Bone marrow (tissue), 2 donors: Measurements from ENCODE around the gene RNU6-9.
A peak's percentile ranks its signal among the peaks of the same experiment; 100 is the strongest.

Experiments
- DNase-seq, 2 donors: peaks; one replicate each; lab custom pipeline; 2025; lab: John Stamatoyannopoulos, UW

Gene RNU6-9

GRCh38 chr19:919199-920050, 26.1 kb downstream of the RNU6-9 start:
- DNase-seq: no peak

GRCh38 chr19:920051-920864, 27.0 kb downstream of the RNU6-9 start:
- DNase-seq: no peak

- DNase-seq: no peak
Observed at GRCh38 chr19:924553-925086, 31.3 kb downstream of the RNU6-9 start.

GRCh38 chr19:925087-925525, 31.8 kb downstream of the RNU6-9 start:
- DNase-seq: peak in 1 of 2 donors; percentile 35

GRCh38 chr19:925526-926322, 32.4 kb downstream of the RNU6-9 start, which contains the start of gene ARID3A:
Gene ARID3A (plus strand): TSS chr19:926035. CDS start chr19:929529, 3,494 bp downstream.
- peak; percentile 64 to 91 for DNase-seq

- DNase-seq: no peak
Observed at GRCh38 chr19:926323-926588, 33.0 kb downstream of the RNU6-9 start.

DNA sequence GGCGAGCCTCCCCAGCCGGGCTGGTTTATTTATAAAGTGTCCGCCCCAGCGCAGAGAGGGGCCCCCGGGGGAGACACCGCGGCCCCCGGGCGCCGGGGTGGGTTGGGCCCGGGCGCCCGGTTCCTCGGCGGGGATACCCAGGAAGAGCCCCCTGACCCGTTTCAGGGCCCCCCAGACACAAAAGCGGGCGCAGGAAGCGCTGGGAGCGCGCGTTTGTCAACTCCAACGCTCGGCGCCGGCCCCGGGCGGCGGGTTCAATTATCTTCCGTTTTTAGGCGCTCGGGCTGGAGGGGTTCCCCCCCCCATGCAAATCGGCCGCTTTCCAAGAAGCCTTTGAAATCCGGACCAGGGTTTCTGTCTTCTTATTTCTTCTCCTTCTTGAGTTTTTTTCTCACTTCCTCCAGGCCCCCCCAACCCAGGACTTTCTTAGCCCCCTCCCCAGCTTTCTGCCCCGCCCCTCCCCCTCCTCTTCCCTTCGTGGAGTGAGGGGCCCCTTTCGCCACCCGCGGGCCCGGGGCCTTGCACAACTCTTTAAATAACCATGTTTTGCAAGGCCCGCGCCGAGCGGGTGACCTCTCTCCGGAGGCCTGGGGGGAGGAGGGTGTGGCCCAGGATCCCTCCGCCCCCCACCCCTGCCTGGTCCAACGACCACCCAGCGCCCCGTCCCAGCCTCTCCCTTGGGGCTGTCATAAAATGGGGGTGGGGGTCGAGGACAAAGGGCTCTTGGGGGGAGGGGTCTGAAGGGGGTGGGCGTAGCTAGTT, 33.5 kb downstream of the RNU6-9 start:
- peak in 1 of 2 donors; percentile 64 for DNase-seq

DNA sequence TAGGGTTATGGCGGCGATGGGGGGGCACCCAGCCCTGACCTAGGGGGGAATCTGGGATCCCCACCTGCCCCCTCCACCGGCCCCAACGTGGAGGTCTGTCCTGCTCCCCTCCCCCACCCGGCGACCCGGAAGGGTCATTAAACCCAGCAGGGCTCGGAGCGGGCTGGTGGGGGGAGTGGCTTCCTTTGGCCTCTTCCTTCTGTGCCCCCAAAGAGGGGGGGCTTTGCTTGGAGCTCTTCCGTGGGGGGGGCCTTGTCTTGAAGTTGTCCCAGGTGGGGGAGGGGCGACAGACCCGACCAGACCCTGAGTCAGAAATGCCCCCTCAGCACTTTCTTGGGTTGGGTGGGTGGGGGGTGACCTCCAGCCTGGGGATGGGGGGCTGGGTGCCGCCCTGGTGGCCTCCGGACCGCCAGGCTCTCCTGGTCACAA, 34.1 kb downstream of the RNU6-9 start:
- DNase-seq: no peak

DNA sequence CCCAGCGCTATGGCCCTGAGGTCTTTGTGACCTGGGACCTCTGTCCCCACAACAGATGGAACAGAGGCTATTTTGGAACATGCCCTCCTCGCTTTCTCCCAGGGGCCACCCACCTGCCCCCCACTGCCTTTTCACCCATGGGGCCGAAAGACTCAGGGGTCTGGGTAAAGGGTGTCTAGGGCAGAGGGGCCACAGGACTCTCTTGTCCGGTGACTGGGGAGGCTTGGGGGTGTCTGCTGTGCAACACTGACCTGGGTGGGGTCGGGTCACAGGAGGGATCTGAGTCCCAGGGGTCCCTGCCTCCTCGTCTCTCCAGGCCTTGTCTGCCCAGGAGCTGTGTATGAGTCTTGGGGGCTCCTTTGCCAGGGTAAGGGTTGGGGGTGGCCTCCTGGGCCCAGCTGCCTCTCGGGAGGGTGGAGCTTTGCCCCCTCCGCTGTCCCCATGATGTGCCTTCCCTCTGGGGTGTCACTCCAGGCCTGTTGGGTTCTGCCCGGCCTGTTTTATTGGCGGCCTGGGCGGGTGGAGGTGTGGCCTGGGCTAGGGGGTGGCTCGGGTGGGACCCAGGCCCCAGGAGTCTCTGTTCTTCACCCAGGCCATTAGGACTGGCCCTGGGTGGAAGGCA, 34.6 kb downstream of the RNU6-9 start:
- no peak for DNase-seq

DNA sequence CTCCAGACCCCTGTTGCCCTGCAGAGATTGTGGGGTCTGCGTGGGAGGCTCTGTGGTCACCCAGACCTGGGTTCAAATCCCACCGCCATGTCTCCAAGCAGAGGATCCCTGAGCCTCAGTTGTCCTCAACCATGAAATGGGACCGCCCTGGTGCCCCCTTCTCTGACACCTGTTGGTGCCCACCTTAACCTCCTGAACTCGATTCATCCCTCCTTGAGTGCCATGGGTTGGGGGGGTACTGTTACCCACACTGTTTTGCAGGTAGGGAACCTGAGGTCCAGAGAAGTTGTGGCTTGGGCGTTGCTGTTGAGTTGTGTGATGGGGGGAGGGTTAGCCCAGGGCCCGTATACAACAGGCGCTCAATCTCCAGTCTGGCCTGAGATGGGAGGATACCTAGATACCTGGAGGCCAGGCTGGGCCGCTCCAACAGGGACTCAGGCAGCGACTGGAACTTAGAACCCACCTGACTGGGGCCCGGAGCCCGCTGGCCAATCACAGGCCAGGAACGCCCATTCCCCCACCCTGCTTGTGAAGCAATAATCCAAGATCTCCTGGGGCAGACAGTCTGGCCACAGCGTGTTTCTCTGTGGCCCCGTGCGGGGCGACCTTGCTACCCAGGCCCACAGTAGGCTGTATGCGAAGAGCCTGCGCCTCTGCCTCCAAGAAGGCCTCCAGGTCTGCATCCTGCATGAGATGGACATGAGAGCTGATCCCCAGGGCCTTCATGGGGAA, 35.4 kb downstream of the RNU6-9 start:
- DNase-seq: no peak

- no peak for DNase-seq
Observed at GRCh38 chr19:929203-929890, 36.1 kb downstream of the RNU6-9 start.

GRCh38 chr19:929891-930258, 36.6 kb downstream of the RNU6-9 start:
- DNase-seq: no peak

DNA sequence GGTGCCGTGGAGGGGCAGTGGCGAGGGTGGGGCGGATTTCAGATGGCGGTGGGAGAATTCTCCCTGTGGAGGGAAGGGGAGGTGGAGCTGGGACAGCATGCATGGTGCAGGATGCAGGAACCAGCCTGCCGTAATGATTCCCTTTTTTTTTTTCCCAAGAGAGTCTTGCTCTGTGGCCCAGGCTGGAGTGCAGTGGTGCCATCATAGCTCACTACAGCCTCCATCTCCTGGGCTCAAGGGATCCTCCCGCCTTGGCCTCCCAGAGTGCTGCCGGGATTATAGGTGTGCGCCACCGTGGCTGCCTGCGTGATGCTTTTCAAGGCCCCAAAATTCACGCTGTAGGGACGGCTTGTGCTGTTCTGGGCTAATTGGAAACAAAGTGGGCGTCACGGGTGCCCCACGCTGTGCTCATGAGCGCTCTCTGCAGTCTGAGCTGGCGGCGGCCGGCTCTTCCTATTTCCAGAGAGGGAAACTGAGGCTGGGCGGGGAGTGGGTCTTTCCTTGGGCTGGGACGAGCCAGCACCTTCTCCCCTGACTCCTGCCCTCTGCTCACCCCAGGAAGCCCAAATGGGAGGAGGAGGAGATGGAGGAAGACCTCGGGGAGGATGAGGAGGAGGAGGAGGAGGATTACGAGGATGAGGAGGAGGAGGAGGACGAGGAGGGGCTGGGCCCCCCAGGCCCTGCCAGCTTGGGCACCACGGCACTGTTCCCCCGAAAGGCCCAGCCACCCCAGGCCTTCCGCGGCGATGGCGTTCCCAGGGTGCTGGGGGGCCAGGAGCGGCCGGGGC, 38.8 kb downstream of the RNU6-9 start:
- no peak for DNase-seq

GRCh38 chr19:932648-933552, 39.6 kb downstream of the RNU6-9 start:
- DNase-seq: peak in 1 of 2 donors; percentile 36

- no peak for DNase-seq
Observed at GRCh38 chr19:933553-933882, 40.2 kb downstream of the RNU6-9 start.

- no peak for DNase-seq
Observed at GRCh38 chr19:934197-934840, 41.0 kb downstream of the RNU6-9 start.

- DNase-seq: peak in 1 of 2 donors; percentile 29
Observed at GRCh38 chr19:934865-935479, 41.7 kb downstream of the RNU6-9 start.
